A673 (cell line): ENCODE measurements around the gene ZHX3. TPM values are rescaled to one million over a fixed set of nuclear protein-coding genes. Genes with fewer than 3 reads are reported as not detected.

Source experiments
- BruUV-seq: library from RNA; stranded (reverse); fragments of 400-500 nt; replicated peaks from 2 replicates; lab custom pipeline; 2021; lab: Mats Ljungman, UMichigan
- CTCF ChIA-PET: fragments of 300-600 bp; sonication (Branson Sonifier 250); formaldehyde crosslinking; loops from one replicate; lab custom pipeline; 2022; ENCODE audit warnings: antibody characterized with exemption; lab: Charles Lee
- POLR2A ChIA-PET: fragments of 300-600 bp; sonication (Branson Sonifier 250); formaldehyde crosslinking; loops from one replicate; lab custom pipeline; 2022; ENCODE audit warnings: antibody characterized with exemption; ENCODE audit not compliant: low non-redundant PET; lab: Charles Lee
- DNase-seq: peaks from one replicate; pipeline ENCODE4 v3.0.0-alpha.2; 2015; ENCODE audit warnings: low spot score
- H3K27ac ChIP-seq: fragments of 200-600 bp; sonication (generic); 2 replicates; pipeline ENCODE4 v1.5.1; 2016; ENCODE audit warnings: mixed run types, low read depth, mild to moderate bottlenecking, mixed read lengths, antibody characterized with exemption, low read length; ENCODE audit not compliant: poor library complexity, severe bottlenecking
- H3K27me3 ChIP-seq: fragments of 200-600 bp; sonication (generic); replicated peaks from 2 replicates; pipeline ENCODE4 v1.6.1; 2017; ENCODE audit warnings: mixed run types, low read depth, mild to moderate bottlenecking, mixed read lengths, antibody characterized with exemption, low read length; ENCODE audit not compliant: insufficient read depth, poor library complexity
- H3K36me3 ChIP-seq: fragments of 200-600 bp; sonication (generic); 2 replicates; pipeline ENCODE4 v1.6.1; 2016; ENCODE audit warnings: mixed run types, mild to moderate bottlenecking, mixed read lengths, antibody characterized with exemption, low read length; ENCODE audit not compliant: insufficient read depth, poor library complexity, severe bottlenecking
- H3K4me1 ChIP-seq: fragments of 200-600 bp; sonication (generic); 2 replicates; pipeline ENCODE4 v1.6.1; 2017; ENCODE audit warnings: mixed run types, mild to moderate bottlenecking, mixed read lengths, antibody characterized with exemption, low read length; ENCODE audit not compliant: insufficient read depth, poor library complexity, severe bottlenecking
- H3K4me3 ChIP-seq: fragments of 200-600 bp; sonication (generic); 2 replicates; pipeline ENCODE4 v1.5.1; 2016; ENCODE audit warnings: low read depth, mixed run types, mild to moderate bottlenecking, mixed read lengths, low read length; ENCODE audit not compliant: poor library complexity, severe bottlenecking
- H3K9me3 ChIP-seq: fragments of 200-600 bp; sonication (generic); 2 replicates; pipeline ENCODE4 v1.6.1; 2016; ENCODE audit warnings: mixed run types, low read depth, mild to moderate bottlenecking, mixed read lengths, antibody characterized with exemption, low read length; ENCODE audit not compliant: poor library complexity, severe bottlenecking
- CTCF ChIP-seq: fragments of 300-800, 200-600 bp; sonication (generic); conservative IDR thresholded peaks from 2 replicates; pipeline ENCODE4 v1.5.1; 2017; ENCODE audit warnings: low read depth, mild to moderate bottlenecking, antibody characterized with exemption, low read length, moderate library complexity, mixed read lengths
- EZH2 ChIP-seq: fragments of 200-600 bp; sonication (generic); IDR thresholded peaks from 2 replicates; pipeline ENCODE4 v1.6.1; 2017; ENCODE audit warnings: borderline replicate concordance, low read depth, mild to moderate bottlenecking, mixed read lengths, antibody characterized with exemption, low read length; ENCODE audit not compliant: poor library complexity, severe bottlenecking
- intact Hi-C: fragments of 100-400 bp; cut with micrococcal nuclease; formaldehyde crosslinking; loops from one replicate; pipeline ENCODE4 v1.10.0; 2022; ENCODE audit not compliant: unreplicated experiment
- total RNA-seq: library from RNA; stranded (reverse); gene quantifications from 2 replicates; pipeline ENCODE4 v1.2.3, GENCODE V29; 2021

ZHX3 gene
- total RNA-seq, 1 experiment from 2014 or later: 14.0 TPM

- no peaks in the 10 kb centered on the region for H3K9me3 ChIP-seq
- H3K4me1 ChIP-seq: peaks cover 35% of the 10 kb centered on the region
- H3K27me3 ChIP-seq: no peaks in the 10 kb centered on the region
- ChIA-PET CTCF (interaction anchor here (1.4 kb wide), 1 partner anchor 51 kb away, joined by 5 read pairs; no protein-coding TSS in a partner anchor), POLR2A (no interaction called here)
- BruUV-seq: no TSS peak
- no peak overlapping the region for H3K4me3 ChIP-seq
- intact Hi-C loops: no loop called here
- TF ChIP-seq EZH2 (no peak), CTCF (no peak)
- peak; percentile 62 for DNase-seq
- peak overlapping the region; percentile 14 for H3K27ac ChIP-seq
- H3K36me3 ChIP-seq: no peaks in the 10 kb centered on the region
Observed at GRCh38 chr20:41224281-41224680, 93.2 kb downstream of the ZHX3 start.

DNA sequence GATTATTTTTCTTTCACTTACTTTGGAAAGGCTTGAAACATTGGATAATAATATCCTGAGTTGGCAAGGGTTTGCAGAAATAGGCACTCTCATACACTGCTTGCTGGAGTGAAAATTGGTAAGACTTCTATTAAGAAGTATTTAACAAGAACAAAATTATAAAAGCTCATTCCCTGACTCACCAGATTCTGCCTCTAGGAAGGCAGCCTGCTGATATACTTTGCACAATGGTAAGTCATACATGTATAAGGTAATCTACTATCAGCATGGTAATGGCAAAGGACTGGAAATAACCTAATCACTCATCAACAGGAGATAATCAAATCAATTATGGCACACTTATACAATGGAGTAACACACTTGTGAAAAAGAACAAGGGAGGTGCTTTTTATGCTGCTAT is 94.4 kb downstream of the ZHX3 start:
- POLR2A ChIA-PET: no interaction called here

DNA sequence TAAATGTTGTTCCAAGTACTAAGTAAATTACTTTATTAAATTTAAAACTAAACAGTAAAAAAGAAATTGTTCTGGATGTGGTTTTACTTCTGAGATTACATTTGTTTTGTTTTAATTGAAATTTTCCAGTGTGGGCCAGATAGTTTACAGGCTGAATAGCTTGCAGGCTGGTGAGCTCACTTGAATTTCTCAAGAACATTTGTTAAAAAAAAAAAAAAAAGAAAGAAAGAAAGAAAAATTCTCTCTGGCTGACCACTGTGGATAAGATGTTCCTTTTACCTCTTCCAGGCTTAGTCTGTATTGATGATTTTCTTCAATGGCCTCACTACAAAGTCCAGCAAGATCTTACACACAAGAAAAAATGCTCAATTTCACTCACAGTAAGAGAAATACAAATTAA is 94.8 kb downstream of the ZHX3 start:
- H3K27ac ChIP-seq: no peak overlapping the region

More for the DNA sequence above, 94.4 kb downstream of the ZHX3 start:
- intact Hi-C loops: no loop called here
- Histone ChIP-seq H3K36me3 (no peaks in the 10 kb centered on the region), H3K27ac (no peak overlapping the region), H3K9me3 (no peaks in the 10 kb centered on the region), H3K27me3 (no peaks in the 10 kb centered on the region), H3K4me3 (no peak overlapping the region), H3K4me1 (peaks cover 28% of the 10 kb centered on the region)
- BruUV-seq: no TSS peak
- DNase-seq: no peak
- TF ChIP-seq CTCF (no peak), EZH2 (no peak)
- CTCF ChIA-PET: interaction anchor here (1.4 kb wide), 1 partner anchor 50 kb away, joined by 5 read pairs; no protein-coding TSS in a partner anchor

More for the DNA sequence above, 94.8 kb downstream of the ZHX3 start:
- H3K36me3 ChIP-seq: no peaks in the 10 kb centered on the region
- no peak for DNase-seq
- POLR2A ChIA-PET: interaction anchor here (0.6 kb wide), 1 partner anchor 49 kb away, joined by 3 read pairs; no protein-coding TSS in a partner anchor
- peaks cover 28% of the 10 kb centered on the region for H3K4me1 ChIP-seq
- CTCF ChIA-PET: no interaction called here
- BruUV-seq: no TSS peak
- H3K4me3 ChIP-seq: no peak overlapping the region
- intact Hi-C loops: no loop called here
- H3K27me3 ChIP-seq: no peaks in the 10 kb centered on the region
- TF ChIP-seq EZH2: no peak
- TF ChIP-seq CTCF: no peak
- H3K9me3 ChIP-seq: no peaks in the 10 kb centered on the region
